K562 (cell line): ENCODE data around the gene DHX58. TPM values are rescaled to one million over a fixed set of nuclear protein-coding genes. Genes with fewer than 3 reads are reported as not detected.
A peak's percentile ranks its signal among the peaks of the same experiment; 100 is the strongest.

Experiments used
- BRF1 ChIP-seq: IDR thresholded peaks from 3 replicates; pipeline ENCODE4 v1.6.1; 2011; ENCODE audit warnings: borderline replicate concordance, mild to moderate bottlenecking; ENCODE audit not compliant: insufficient read length; ENCODE audit errors: extremely low read depth
- CUX1 ChIP-seq: fragments of 200-800 bp; sonication (Bioruptor generic); IDR thresholded peaks from 2 replicates; pipeline ENCODE4 v1.6.1; 2016; ENCODE audit warnings: missing genetic modification characterization, missing compliant biosample characterization
- CXXC5 ChIP-seq: fragments of 250-450 bp; sonication (Bioruptor Pico); IDR thresholded peaks from 2 replicates; pipeline ENCODE4 v1.8.0; 2022; ENCODE audit warnings: inconsistent platforms, mild to moderate bottlenecking, moderate library complexity
- ID3 ChIP-seq, 2 experiments: fragments of 250-450 bp in 1 of 2; fragments of 450-650 bp in 1 of 2; sonication (Bioruptor Pico) in 1 of 2; IDR thresholded peaks; 2 replicates each; pipeline versions ENCODE4 v1.6.1 to v1.8.0; 2016 to 2021; ENCODE audit warnings: mild to moderate bottlenecking in 2 of 2, moderate library complexity in 2 of 2, missing compliant biosample characterization in 1 of 2, missing genetic modification characterization in 1 of 2
- JUND ChIP-seq, 2 experiments: IDR thresholded peaks; 2 replicates in 1 of 2; 3 replicates in 1 of 2; pipeline ENCODE4 v1.6.1; 2011; ENCODE audit warnings: borderline replicate concordance in 2 of 2, low read depth in 2 of 2, low read length in 2 of 2, improper control_type of control experiment in 1 of 2, missing biosample characterization in 1 of 2, missing genetic modification characterization in 1 of 2, missing genetic modification reagents in 1 of 2
- LCOR ChIP-seq: sonication (generic); formaldehyde crosslinking; IDR thresholded peaks from 2 replicates; pipeline ENCODE4 v1.8.0; 2022; ENCODE audit warnings: mild to moderate bottlenecking, missing genetic modification reagents
- MAX ChIP-seq: sonication (generic); formaldehyde crosslinking; IDR thresholded peaks from 2 replicates; pipeline ENCODE4 v1.9.0; 2022; ENCODE audit warnings: mild to moderate bottlenecking, missing genetic modification reagents
- MCM7 ChIP-seq, 2 experiments: fragments of 450-650 bp; IDR thresholded peaks; 2 replicates each; pipeline ENCODE4 v1.6.1; 2016 to 2018
- NR3C1 ChIP-seq: sonication (generic); formaldehyde crosslinking; IDR thresholded peaks from 2 replicates; pipeline ENCODE4 v1.8.1; 2022; ENCODE audit warnings: missing genetic modification reagents
- PREB ChIP-seq: sonication (generic); formaldehyde crosslinking; IDR thresholded peaks from 2 replicates; pipeline ENCODE4 v1.8.1; 2023; ENCODE audit warnings: mild to moderate bottlenecking, missing genetic modification reagents
- SFPQ ChIP-seq: fragments of 200-400 bp; formaldehyde crosslinking; IDR thresholded peaks from 2 replicates; pipeline ENCODE4 v1.6.1; 2017; ENCODE audit warnings: mild to moderate bottlenecking, low read depth, low read length, moderate library complexity
- ZFP91 ChIP-seq: sonication (generic); formaldehyde crosslinking; IDR thresholded peaks from 2 replicates; pipeline ENCODE4 v1.8.0; 2022; ENCODE audit warnings: mild to moderate bottlenecking, missing genetic modification reagents
- ZKSCAN3 ChIP-seq: fragments of 250-450 bp; sonication (Bioruptor Pico); IDR thresholded peaks from 2 replicates; pipeline ENCODE4 v1.4.0; 2020
- ZNF175 ChIP-seq: fragments of 200-800 bp; sonication (Bioruptor generic); IDR thresholded peaks from 2 replicates; pipeline ENCODE4 v1.6.1; 2016; ENCODE audit warnings: low read depth, mild to moderate bottlenecking, missing genetic modification characterization, missing compliant biosample characterization
- polyA plus RNA-seq, 8 experiments: library from polyadenylated mRNA; depleted of rRNA in 4 of 8; stranded (reverse) in 5 of 8; unstranded in 3 of 8; fragments of >200 nt; fragmentation: Nextera tagmentation in 2 of 8; fragmentation: Illumina TruSeq in 1 of 8; extraction: Ambion mirVana in 2 of 8; extraction: Trizol in 1 of 8; gene quantifications; 2 replicates each; pipeline versions ENCODE4 v1.2.1 to v1.2.3, GENCODE V29; 2011 to 2014; ENCODE audit warnings: inconsistent platforms in 1 of 8, missing spikeins in 1 of 8
- total RNA-seq, 7 experiments: library from RNA; depleted of rRNA in 6 of 7; stranded (reverse); fragments of >200 nt in 6 of 7; fragmentation: Illumina TruSeq in 2 of 7; extraction: Trizol in 2 of 7; gene quantifications; 2 replicates each; pipeline versions ENCODE4 v1.2.1 to v1.2.3, GENCODE V29; 2011 to 2021; ENCODE audit warnings: low replicate concordance in 1 of 7

DHX58 gene
- total and polyA plus RNA-seq, 9 of the 15 experiments (the other 6 are each of a cell fraction or from before 2014, with no cell fraction given), result 0.15 to 3.0 (median 1.4) TPM

- TF ChIP-seq PREB, result no peak
- no peak for TF ChIP-seq NR3C1 (CRISPR knock-in tag)
- TF ChIP-seq ID3 (CRISPR knock-in tag; IDR thresholded peaks at IDR 0.05), result no peak
- TF ChIP-seq ID3 (tag; IDR thresholded peaks at IDR 0.05), result no peak
- TF ChIP-seq JUND (IDR thresholded peaks at IDR 0.05; ENCODE audit: borderline replicate concordance, low read depth, low read length), result 0 out of 2 replicates have a peak, but pooled peaks have one; percentile 13
- peak; percentile 30; the same call in 1 of the 3 replicates for TF ChIP-seq JUND (tag; IDR thresholded peaks at IDR 0.05; ENCODE audit: borderline replicate concordance, low read depth, low read length)
- TF ChIP-seq BRF1, result no peak
- TF ChIP-seq SFPQ, result no peak
- TF ChIP-seq ZNF175 (CRISPR knock-in tag), result no peak
- TF ChIP-seq CXXC5 (CRISPR knock-in tag), result no peak
- no peak for TF ChIP-seq MCM7 (IDR thresholded peaks at IDR 0.05)
- no peak for TF ChIP-seq ZKSCAN3 (CRISPR knock-in tag)
- TF ChIP-seq MAX, result no peak
- no peak for TF ChIP-seq ZFP91 (CRISPR knock-in tag)
- TF ChIP-seq LCOR (CRISPR knock-in tag), result 0 out of 2 replicates have a peak, but pooled peaks have one; percentile 26
- no peak for TF ChIP-seq CUX1 (CRISPR knock-in tag)
Measured at GRCh38 chr17:42087042-42087701, 25.3 kb downstream of the DHX58 start (continued).
